Neutrophil (primary cell): ENCODE results near the gene CTDSPL.

Experiments used
- H3K27ac ChIP-seq: fragments of 200-600 bp; sonication (generic); 2 replicates; pipeline ENCODE4 v1.5.1; 2016; ENCODE audit warnings: mild to moderate bottlenecking, moderate library complexity
- H3K27me3 ChIP-seq: fragments of 200-600 bp; sonication (generic); 2 replicates; pipeline ENCODE4 v1.6.0; 2016; ENCODE audit warnings: mild to moderate bottlenecking
- H3K36me3 ChIP-seq: fragments of 200-600 bp; sonication (generic); 2 replicates; pipeline ENCODE4 v1.5.1; 2017
- H3K4me1 ChIP-seq, 2 experiments: fragments of 200-600 bp in 1 of 2; sonication (generic) in 1 of 2; 1 replicate in 1 of 2; 2 replicates in 1 of 2; pipeline versions ENCODE4 v1.5.1 to v1.6.1; 2013 to 2016; ENCODE audit warnings: low read depth in 1 of 2, low read length in 1 of 2, mild to moderate bottlenecking in 1 of 2, moderate library complexity in 1 of 2; ENCODE audit not compliant: control insufficient read depth in 1 of 2, insufficient read depth in 1 of 2
- H3K4me3 ChIP-seq, 2 experiments: fragments of 200-600 bp in 1 of 2; sonication (generic) in 1 of 2; 1 replicate in 1 of 2; 2 replicates in 1 of 2; pipeline ENCODE4 v1.5.1; 2013 to 2016; ENCODE audit warnings: low read depth in 1 of 2, low read length in 1 of 2, mild to moderate bottlenecking in 1 of 2, moderate library complexity in 1 of 2
- H3K9me3 ChIP-seq: fragments of 200-600 bp; sonication (generic); 2 replicates; pipeline ENCODE4 v1.5.1; 2016
- CTCF ChIP-seq: fragments of 200-600 bp; sonication (generic); IDR thresholded peaks from 2 replicates; pipeline ENCODE4 v1.5.1; 2016; ENCODE audit warnings: antibody characterized with exemption

CTDSPL gene

DNA sequence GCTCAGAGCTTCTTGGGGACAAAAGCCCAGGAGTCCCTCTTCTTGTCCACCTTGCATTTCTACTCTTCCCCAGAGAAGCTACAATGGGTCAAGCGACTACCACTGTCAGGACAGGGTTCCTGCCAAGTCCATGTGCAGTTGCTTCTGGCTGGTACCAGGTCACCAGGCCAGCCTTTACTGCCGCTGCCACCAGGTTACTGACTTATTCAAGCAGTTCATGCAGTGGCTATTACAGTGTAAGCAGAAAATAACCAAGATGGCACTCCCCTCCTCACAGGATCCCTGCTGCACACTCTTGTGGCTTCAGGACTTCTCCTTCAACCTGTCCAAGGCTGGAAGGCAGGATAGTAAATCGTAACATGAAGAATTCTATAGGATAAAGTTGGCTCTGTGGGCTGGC is 42.1 kb downstream of the CTDSPL start:
- Histone ChIP-seq H3K4me3 (no peak overlapping the region), H3K4me1 (peaks cover 47 to 59% of the 10 kb centered on the region in 2 experiments), H3K27ac (no peak overlapping the region), H3K36me3 (no peaks in the 10 kb centered on the region), H3K9me3 (no peaks in the 10 kb centered on the region), H3K27me3 (no peaks in the 10 kb centered on the region)
- TF ChIP-seq CTCF: no peak

DNA sequence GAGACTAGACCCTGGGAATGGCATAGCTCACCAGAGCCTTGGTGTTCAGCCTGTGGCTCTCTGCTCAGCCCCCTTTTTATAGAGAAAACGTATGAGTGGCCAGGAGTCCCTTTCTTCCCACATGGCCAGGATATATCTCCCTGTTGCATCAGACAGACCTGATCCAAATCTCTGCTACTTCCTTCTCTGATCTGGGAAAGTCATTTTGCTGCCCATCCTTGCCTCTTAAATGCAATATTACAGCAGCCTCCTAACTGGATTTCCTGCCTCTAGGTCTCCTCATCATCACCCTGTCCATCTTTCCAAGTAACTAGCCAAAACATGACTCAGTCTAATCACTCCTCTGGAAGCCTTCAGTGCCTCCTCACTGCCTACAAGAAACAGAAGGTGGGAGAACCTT is 42.9 kb downstream of the CTDSPL start:
- no peak overlapping the region for H3K4me3 ChIP-seq
- H3K4me1 ChIP-seq: peaks cover 44 to 56% of the 10 kb centered on the region in 2 experiments
- no peaks in the 10 kb centered on the region for H3K9me3 ChIP-seq
- no peak for TF ChIP-seq CTCF
- H3K36me3 ChIP-seq: no peaks in the 10 kb centered on the region
- H3K27ac ChIP-seq: no peak overlapping the region
- no peaks in the 10 kb centered on the region for H3K27me3 ChIP-seq

GRCh38 chr3:37905346-37905745 is 43.7 kb downstream of the CTDSPL start:
- Histone ChIP-seq H3K27me3 (no peaks in the 10 kb centered on the region), H3K4me3 (no peak overlapping the region), H3K27ac (no peak overlapping the region), H3K4me1 (peaks cover 37 to 49% of the 10 kb centered on the region in 2 experiments), H3K9me3 (no peaks in the 10 kb centered on the region), H3K36me3 (no peaks in the 10 kb centered on the region)
- TF ChIP-seq CTCF: no peak

GRCh38 chr3:37905987-37906674 is 44.5 kb downstream of the CTDSPL start:
- H3K36me3 ChIP-seq: no peaks in the 10 kb centered on the region
- no peak overlapping the region for H3K27ac ChIP-seq
- H3K27me3 ChIP-seq: no peaks in the 10 kb centered on the region
- H3K4me1 ChIP-seq: peaks cover 29 to 48% of the 10 kb centered on the region in 2 experiments
- H3K4me3 ChIP-seq: no peak overlapping the region
- no peak for TF ChIP-seq CTCF
- no peaks in the 10 kb centered on the region for H3K9me3 ChIP-seq

GRCh38 chr3:37906734-37907282 is 45.1 kb downstream of the CTDSPL start:
- H3K4me3 ChIP-seq: no peak overlapping the region
- H3K36me3 ChIP-seq: no peaks in the 10 kb centered on the region
- no peak for TF ChIP-seq CTCF
- H3K27me3 ChIP-seq: no peaks in the 10 kb centered on the region
- no peaks in the 10 kb centered on the region for H3K9me3 ChIP-seq
- peaks cover 24 to 45% of the 10 kb centered on the region in 2 experiments for H3K4me1 ChIP-seq
- H3K27ac ChIP-seq: no peak overlapping the region
